Activated CD8-positive, alpha-beta T cell treated with anti-CD3 and anti-CD28 coated beads, Interleukin-2, amount 10 ng/mL, durations not matched to agents 7 days and 5 days (primary cell): ENCODE measurements around the gene SPTBN1. TPM values are rescaled to one million over a fixed set of nuclear protein-coding genes. Genes with fewer than 3 reads are reported as not detected.

Experiments
- ATAC-seq: fragments of 150-1000 bp; cut with Tn5 transposase; one replicate; pipeline ENCODE4 v1.10.0; 2021; ENCODE audit warnings: moderate library complexity
- CTCF ChIA-PET: fragments of 350-600 bp; sonication (Branson Sonifier 250); formaldehyde crosslinking; loops from one replicate; lab custom pipeline; 2021; ENCODE audit warnings: antibody characterized with exemption; lab: Charles Lee
- POLR2A ChIA-PET: fragments of 350-600 bp; sonication (Branson Sonifier 250); formaldehyde crosslinking; loops from one replicate; lab custom pipeline; 2021; ENCODE audit warnings: antibody characterized with exemption; lab: Charles Lee
- DNase-seq: peaks from one replicate; pipeline ENCODE4 v3.0.0-alpha.2; 2020
- H3K27ac Mint-ChIP-seq: one replicate; pipeline ENCODE4 v1.8.0; 2021; ENCODE audit warnings: mild to moderate bottlenecking, mixed read lengths
- H3K27me3 Mint-ChIP-seq: one replicate; pipeline ENCODE4 v1.8.0; 2021; ENCODE audit warnings: low read depth, mixed read lengths
- H3K36me3 Mint-ChIP-seq: one replicate; pipeline ENCODE4 v1.8.0; 2021; ENCODE audit warnings: low read depth, mixed read lengths
- H3K4me1 Mint-ChIP-seq: one replicate; pipeline ENCODE4 v1.8.0; 2021; ENCODE audit warnings: low read depth, mixed read lengths
- H3K4me3 Mint-ChIP-seq: one replicate; pipeline ENCODE4 v1.8.0; 2021; ENCODE audit warnings: mild to moderate bottlenecking, mixed read lengths
- H3K9me3 Mint-ChIP-seq: one replicate; pipeline ENCODE4 v1.8.0; 2022; ENCODE audit warnings: mixed read lengths; ENCODE audit not compliant: insufficient read depth
- total RNA-seq, 2 experiments: library from RNA; stranded (reverse); gene quantifications; one replicate each; pipeline ENCODE4 v1.2.3, GENCODE V29; 2021

Gene SPTBN1
- total RNA-seq, 2 experiments from 2014 or later = 140 to 147 TPM

- H3K4me3 Mint-ChIP-seq = peak overlapping the region; percentile 74
- no peak overlapping the region for H3K27ac Mint-ChIP-seq
- POLR2A ChIA-PET = interaction anchor here (0.5 kb wide), 1 partner anchor 764 kb away, joined by 3 read pairs; no protein-coding TSS in a partner anchor
- DNase-seq = peak; percentile 29
- H3K27me3 Mint-ChIP-seq = peaks cover 53% of the 10 kb centered on the region
- peaks cover 14% of the 10 kb centered on the region for H3K4me1 Mint-ChIP-seq
- no peaks in the 10 kb centered on the region for H3K9me3 Mint-ChIP-seq
- ATAC-seq = peak; percentile 45
- CTCF ChIA-PET = no interaction called here
- H3K36me3 Mint-ChIP-seq = no peaks in the 10 kb centered on the region
Measured at GRCh38 chr2:54457323-54458023, 1.3 kb downstream of the SPTBN1 start.

GRCh38 chr2:54459037-54459441, 2.9 kb downstream of the SPTBN1 start:
- DNase-seq = no peak
- peaks cover 14% of the 10 kb centered on the region for H3K4me1 Mint-ChIP-seq
- H3K36me3 Mint-ChIP-seq = no peaks in the 10 kb centered on the region
- H3K4me3 Mint-ChIP-seq = no peak overlapping the region
- peaks cover 57% of the 10 kb centered on the region for H3K27me3 Mint-ChIP-seq
- H3K27ac Mint-ChIP-seq = no peak overlapping the region
- ChIA-PET CTCF (no interaction called here), POLR2A (no interaction called here)
- no peak for ATAC-seq
- H3K9me3 Mint-ChIP-seq = no peaks in the 10 kb centered on the region

DNA sequence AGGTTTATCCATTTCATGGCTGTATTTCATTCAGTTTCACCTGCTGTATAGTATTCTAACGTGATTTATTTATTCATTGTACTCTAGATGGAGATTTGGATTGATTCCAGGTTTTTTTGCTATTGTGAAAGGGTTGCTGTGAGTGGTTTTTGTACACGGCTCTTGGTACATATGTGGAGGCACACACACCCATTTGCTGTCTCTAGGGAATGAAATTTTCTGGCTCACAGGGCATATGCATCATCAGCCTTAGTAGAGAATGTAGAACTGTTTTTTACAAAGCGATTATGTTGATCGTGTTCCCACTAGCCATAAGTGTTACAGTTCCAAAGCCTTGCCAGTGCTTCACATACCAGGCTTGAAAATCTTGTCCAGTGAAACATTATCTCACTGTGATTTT, 5.1 kb downstream of the SPTBN1 start:
- no peak for ATAC-seq
- Mint-ChIP-seq H3K27me3 (peaks cover 50% of the 10 kb centered on the region), H3K4me3 (no peak overlapping the region), H3K4me1 (peaks cover 8% of the 10 kb centered on the region), H3K36me3 (no peaks in the 10 kb centered on the region), H3K27ac (no peak overlapping the region), H3K9me3 (no peaks in the 10 kb centered on the region)
- DNase-seq = no peak
- CTCF ChIA-PET = no interaction called here
- POLR2A ChIA-PET = no interaction called here

- Mint-ChIP-seq H3K4me1 (no peaks in the 10 kb centered on the region), H3K27me3 (peaks cover 32% of the 10 kb centered on the region), H3K4me3 (no peak overlapping the region), H3K36me3 (no peaks in the 10 kb centered on the region), H3K27ac (no peak overlapping the region), H3K9me3 (no peaks in the 10 kb centered on the region)
- ChIA-PET CTCF (no interaction called here), POLR2A (no interaction called here)
- DNase-seq = no peak
- ATAC-seq = no peak
Measured at GRCh38 chr2:54464341-54464740, 8.2 kb downstream of the SPTBN1 start.

- ATAC-seq (no peak), DNase-seq (no peak)
- ChIA-PET CTCF (no interaction called here), POLR2A (no interaction called here)
- no peak overlapping the region for H3K27ac Mint-ChIP-seq
- H3K4me1 Mint-ChIP-seq = no peaks in the 10 kb centered on the region
- no peak overlapping the region for H3K4me3 Mint-ChIP-seq
- no peaks in the 10 kb centered on the region for H3K9me3 Mint-ChIP-seq
- H3K36me3 Mint-ChIP-seq = no peaks in the 10 kb centered on the region
- H3K27me3 Mint-ChIP-seq = peaks cover 26% of the 10 kb centered on the region
Measured at GRCh38 chr2:54465143-54465542, 9.0 kb downstream of the SPTBN1 start.

DNA sequence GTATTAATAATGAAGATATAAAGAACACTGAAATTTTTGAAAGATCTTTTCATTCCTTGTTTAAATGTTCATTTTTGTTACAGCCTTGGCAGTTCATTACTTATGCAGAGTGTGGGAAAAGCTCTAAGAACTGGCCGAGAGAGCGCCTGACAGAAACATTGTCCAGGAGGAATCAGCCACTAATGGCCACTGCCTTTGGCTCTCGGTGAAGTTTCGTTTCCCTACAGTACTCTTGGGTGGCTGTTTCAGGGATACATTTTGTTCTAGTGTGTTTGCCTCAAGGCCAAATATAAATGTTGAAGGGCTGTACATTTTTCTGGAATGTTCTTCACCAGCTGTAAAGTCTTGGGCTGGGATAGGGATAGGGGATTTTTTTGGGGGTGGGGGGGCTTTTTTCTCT, 10.7 kb downstream of the SPTBN1 start:
- Mint-ChIP-seq H3K36me3 (no peaks in the 10 kb centered on the region), H3K27me3 (peaks cover 22% of the 10 kb centered on the region), H3K4me3 (no peak overlapping the region), H3K9me3 (no peaks in the 10 kb centered on the region), H3K4me1 (no peaks in the 10 kb centered on the region), H3K27ac (no peak overlapping the region)
- no peak for ATAC-seq
- CTCF ChIA-PET = no interaction called here
- POLR2A ChIA-PET = no interaction called here
- DNase-seq = no peak

- H3K36me3 Mint-ChIP-seq = no peaks in the 10 kb centered on the region
- ChIA-PET CTCF (interaction anchor here (1.2 kb wide), 1 partner anchor 35 kb away, joined by 3 read pairs; no protein-coding TSS in a partner anchor), POLR2A (no interaction called here)
- H3K27ac Mint-ChIP-seq = no peak overlapping the region
- H3K27me3 Mint-ChIP-seq = peaks cover 14% of the 10 kb centered on the region
- DNase-seq (no peak), ATAC-seq (no peak)
- H3K4me3 Mint-ChIP-seq = no peak overlapping the region
- no peaks in the 10 kb centered on the region for H3K9me3 Mint-ChIP-seq
- no peaks in the 10 kb centered on the region for H3K4me1 Mint-ChIP-seq
Measured at GRCh38 chr2:54468673-54469072, 12.5 kb downstream of the SPTBN1 start.

DNA sequence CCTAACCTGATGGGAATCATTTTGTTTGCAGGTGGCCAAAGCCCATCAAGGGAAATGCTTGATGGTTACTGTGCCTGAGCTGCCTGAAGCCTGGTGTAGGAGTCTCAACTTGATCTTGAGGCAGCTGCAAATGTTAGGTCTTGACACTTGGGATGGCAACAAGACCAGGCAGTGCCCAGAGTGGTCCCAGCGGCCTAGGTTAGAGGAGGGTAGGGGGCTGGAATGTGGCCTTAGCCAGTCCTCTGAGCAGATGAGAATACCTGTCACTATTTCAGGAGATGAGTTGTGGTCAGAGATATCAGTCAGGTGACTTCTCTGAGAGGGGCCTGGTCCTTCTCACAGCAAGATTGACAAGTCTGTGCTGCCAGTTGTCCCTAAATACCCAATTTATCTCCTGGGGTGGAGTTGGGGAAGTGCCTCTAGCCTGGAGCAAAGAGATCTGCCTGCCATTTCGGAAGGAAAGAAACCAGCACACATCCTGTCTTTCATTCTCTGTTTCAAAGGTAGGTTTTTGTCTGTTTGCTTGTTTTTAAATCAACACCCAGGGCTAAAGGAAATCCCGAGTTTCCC, 13.4 kb downstream of the SPTBN1 start:
- DNase-seq = no peak
- ChIA-PET CTCF (no interaction called here), POLR2A (no interaction called here)
- Mint-ChIP-seq H3K27ac (no peak overlapping the region), H3K9me3 (no peaks in the 10 kb centered on the region), H3K36me3 (no peaks in the 10 kb centered on the region), H3K4me3 (no peak overlapping the region), H3K27me3 (peaks cover 9% of the 10 kb centered on the region), H3K4me1 (no peaks in the 10 kb centered on the region)
- ATAC-seq = no peak

- Mint-ChIP-seq H3K27ac (no peak overlapping the region), H3K9me3 (no peaks in the 10 kb centered on the region), H3K4me1 (no peaks in the 10 kb centered on the region), H3K4me3 (no peak overlapping the region), H3K36me3 (no peaks in the 10 kb centered on the region), H3K27me3 (peaks cover 7% of the 10 kb centered on the region)
- ATAC-seq = no peak
- ChIA-PET CTCF (no interaction called here), POLR2A (no interaction called here)
- DNase-seq = no peak
Measured at GRCh38 chr2:54470266-54470938, 14.3 kb downstream of the SPTBN1 start.

GRCh38 chr2:54471221-54471711, 15.1 kb downstream of the SPTBN1 start:
- peaks cover 7% of the 10 kb centered on the region for H3K27me3 Mint-ChIP-seq
- H3K27ac Mint-ChIP-seq = no peak overlapping the region
- H3K4me1 Mint-ChIP-seq = no peaks in the 10 kb centered on the region
- CTCF ChIA-PET = no interaction called here
- no peak overlapping the region for H3K4me3 Mint-ChIP-seq
- no peaks in the 10 kb centered on the region for H3K9me3 Mint-ChIP-seq
- DNase-seq (no peak), ATAC-seq (no peak)
- no peaks in the 10 kb centered on the region for H3K36me3 Mint-ChIP-seq
- POLR2A ChIA-PET = no interaction called here

GRCh38 chr2:54473851-54474250, 17.7 kb downstream of the SPTBN1 start:
- Mint-ChIP-seq H3K36me3 (no peaks in the 10 kb centered on the region), H3K27me3 (peaks cover 7% of the 10 kb centered on the region), H3K9me3 (no peaks in the 10 kb centered on the region), H3K4me3 (no peak overlapping the region), H3K4me1 (no peaks in the 10 kb centered on the region), H3K27ac (no peak overlapping the region)
- DNase-seq (no peak), ATAC-seq (no peak)
- POLR2A ChIA-PET = no interaction called here
- CTCF ChIA-PET = no interaction called here

GRCh38 chr2:54475285-54475684, 19.2 kb downstream of the SPTBN1 start:
- CTCF ChIA-PET = no interaction called here
- no peak overlapping the region for H3K4me3 Mint-ChIP-seq
- DNase-seq (no peak), ATAC-seq (no peak)
- no peaks in the 10 kb centered on the region for H3K4me1 Mint-ChIP-seq
- no peaks in the 10 kb centered on the region for H3K36me3 Mint-ChIP-seq
- no peaks in the 10 kb centered on the region for H3K9me3 Mint-ChIP-seq
- H3K27ac Mint-ChIP-seq = no peak overlapping the region
- POLR2A ChIA-PET = no interaction called here
- H3K27me3 Mint-ChIP-seq = peaks cover 5% of the 10 kb centered on the region
